ENCODE results near the gene RBM10.
"Not testable (repeated sequence)": the region's sequence is repeated elsewhere in the genome, so short reads cannot be mapped to it uniquely, and the experiment has no call there.

GRCh38 chrX:47110936-47111615 lies 33.9 kb upstream of the RBM10 start:
- TF ChIP-seq CTCF, POLR2A, EP300 (IDR thresholded peaks at IDR 0.05): not testable (repeated sequence)
